Heart right ventricle (tissue), 16 donors: ENCODE results near the gene LSM10. TPM values are rescaled to one million over a fixed set of nuclear protein-coding genes. Genes with fewer than 3 reads are reported as not detected.

ENCODE experiments used
- ATAC-seq, 8 donors: fragments of 200-7000 bp; cut with Tn5 transposase; one replicate each; pipeline ENCODE4 v1.9.1; 2020; ENCODE audit warnings: mild to moderate bottlenecking in 8 of 8, moderate library complexity in 8 of 8, moderate number of reproducible peaks in 1 of 8
- DNase-seq, 2 donors: peaks; one replicate each; pipeline ENCODE4 v3.0.0-alpha.2; 2020
- H3K27ac ChIP-seq, 10 donors: fragments of 200-600 bp; sonication (generic) in 2 of 10; one replicate each; pipeline versions ENCODE4 v1.5.0 to v1.8.0; 2020 to 2022; ENCODE audit warnings: mild to moderate bottlenecking in 3 of 10
- H3K27me3 ChIP-seq, 7 donors: fragments of 200-600 bp; one replicate each; pipeline ENCODE4 v1.8.0; 2021 to 2022; ENCODE audit warnings: mild to moderate bottlenecking in 2 of 7
- H3K36me3 ChIP-seq, 9 donors: fragments of 200-600 bp; sonication (generic) in 1 of 9; one replicate each; pipeline versions ENCODE4 v1.5.0 to v1.8.0; 2020 to 2022; ENCODE audit warnings: mild to moderate bottlenecking in 2 of 9
- H3K4me1 ChIP-seq, 9 donors: fragments of 200-600 bp; sonication (generic) in 1 of 9; one replicate each; pipeline versions ENCODE4 v1.5.0 to v1.8.0; 2020 to 2022; ENCODE audit warnings: mild to moderate bottlenecking in 4 of 9
- H3K4me3 ChIP-seq, 10 donors: fragments of 200-600 bp; sonication (generic) in 2 of 10; one replicate each; pipeline versions ENCODE4 v1.5.0 to v1.8.0; 2020 to 2022; ENCODE audit warnings: mild to moderate bottlenecking in 7 of 10, moderate library complexity in 2 of 10
- H3K9me3 ChIP-seq, 11 donors: fragments of 200-600 bp in 10 of 11; sonication (generic) in 2 of 11; one replicate each; pipeline versions ENCODE4 v1.5.0 to v1.8.0; 2013 to 2022; ENCODE audit warnings: mild to moderate bottlenecking in 2 of 11, control low read depth in 1 of 11, moderate library complexity in 1 of 11
- WGBS, 2 donors: extraction: QIAGEN DNeasy Blood & Tissue Kit; methylation state at CpG; one replicate each; pipeline ENCODE4 v1.1.7; 2013; ENCODE audit warnings: inconsistent platforms in 1 of 2; 5-methylcytosine and 5-hydroxymethylcytosine counted together
- intact Hi-C, 10 donors: fragments of 100-400 bp; cut with DNase I; formaldehyde crosslinking; loops; one replicate each; pipeline versions ENCODE4 v1.11.1 to v1.14.2; 2022
- polyA plus RNA-seq, 2 donors: library from polyadenylated mRNA; stranded (reverse); fragments of 200-250 nt; gene quantifications; one replicate each; pipeline ENCODE4 v1.2.3, GENCODE V29; 2013
- total RNA-seq, 10 donors: library from RNA; stranded (reverse); fragmentation: NEBNext Ultra II Directional in 3 of 10; extraction: Animal tissue kit (Norgen Biotek cat#: 25700) in 3 of 10; gene quantifications; one replicate each; pipeline versions ENCODE4 v1.2.1 to v1.2.4, GENCODE V29; 2021 to 2023
- TF ChIP-seq, protein P1 (sequence below), 9 donors: fragments of 200-600 bp; sonication (generic) in 2 of 9; IDR thresholded peaks; one replicate each; pipeline versions ENCODE4 v1.5.0 to v1.8.0; 2021 to 2022; ENCODE audit warnings: antibody characterized with exemption in 9 of 9, mild to moderate bottlenecking in 5 of 9, moderate library complexity in 1 of 9
- donor health status: Arrhythmogenic right ventricular cardiomyopathy.
- donor health status: ischemic (EF 13 %, LVEDD 7.1; RV severe dilation, severe dysfunction).
- donor health status: healthy with polysubstance abuse.
- donor health status: DM: no; HTN: yes; CAD: no.
- donor health status: DM: no; HTN: no; CAD: no.
- donor health status: ischemic (EF 25% LVEDD 6.9; RV normal size, moderate dysfunction).
- donor health status: ischemic (EF 25% LVEDD 5.7; RV mildly dilated, moderate dysfunction).
- donor health status: healthy.
- donor health status: DM: yes; HTN: yes; CAD: no.
- donor health status: Ischemic cardiomyopathy.
- donor health status: ischemic (EF 35%, LVEDD 5.7; RV mildly dilated, moderate dysfunction).
- donor health status: nonischemic (EF 11% LVEDD 7.7; RV severe dilation, severe dysfunction).
- donor health status: DM: yes; HTN: yes; CAD: no.
- donor health status: PGD.
- donor health status: ischemic (EF 29% LVEDD 5.4; RV normal size, mild dysfunction).
- donor health status: nonischemic (EF 23%, LVEDD 6.1; RV moderate dilation, normal function).

Gene LSM10
- total and polyA plus RNA-seq, 12 donors: 35.2 to 82.6 (median 46.2) TPM

DNA sequence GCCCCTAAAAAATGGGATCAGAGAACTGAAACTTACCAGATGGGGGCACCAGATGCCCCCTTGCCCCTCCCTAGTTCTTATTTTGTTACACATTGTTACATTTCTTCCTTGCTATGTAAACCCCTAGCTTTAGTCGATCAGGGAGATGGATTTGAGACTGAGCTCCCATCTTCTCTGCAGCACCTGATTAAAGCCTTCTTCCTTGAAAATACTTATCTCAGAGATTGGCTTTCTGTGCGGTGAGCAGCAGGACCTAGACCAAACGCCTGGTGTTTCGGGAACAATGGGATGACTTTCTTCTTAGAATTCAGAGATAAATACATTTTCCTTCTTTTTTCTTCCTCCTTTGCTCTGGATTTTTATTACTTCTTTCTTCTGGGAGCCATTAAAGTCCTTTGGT is 16.7 kb upstream of the LSM10 start:
- Histone ChIP-seq H3K27ac (no peak overlapping the region), H3K27me3 (no peaks in the 10 kb centered on the region), H3K9me3 (no peaks in the 10 kb centered on the region), H3K4me3 (no peak overlapping the region), H3K36me3 (peaks cover 0 to 11% (median 0%) of the 10 kb centered on the region in 9 donors), H3K4me1 (peaks cover 0 to 5% (median under 1%) of the 10 kb centered on the region in 9 donors)
- intact Hi-C loops: loop anchor here in 3 of 10 donors (10.0 kb wide), 2 partner anchors 110 to 280 kb away; partner anchors contain the start of gene SH3D21 (in 2 of the 3)
- ATAC-seq (no peak), DNase-seq (no peak)
- 88 to 97% methylated on average over 4 of the region's 4 CpGs for WGBS, 2 donors
- TF ChIP-seq, protein P1, sequence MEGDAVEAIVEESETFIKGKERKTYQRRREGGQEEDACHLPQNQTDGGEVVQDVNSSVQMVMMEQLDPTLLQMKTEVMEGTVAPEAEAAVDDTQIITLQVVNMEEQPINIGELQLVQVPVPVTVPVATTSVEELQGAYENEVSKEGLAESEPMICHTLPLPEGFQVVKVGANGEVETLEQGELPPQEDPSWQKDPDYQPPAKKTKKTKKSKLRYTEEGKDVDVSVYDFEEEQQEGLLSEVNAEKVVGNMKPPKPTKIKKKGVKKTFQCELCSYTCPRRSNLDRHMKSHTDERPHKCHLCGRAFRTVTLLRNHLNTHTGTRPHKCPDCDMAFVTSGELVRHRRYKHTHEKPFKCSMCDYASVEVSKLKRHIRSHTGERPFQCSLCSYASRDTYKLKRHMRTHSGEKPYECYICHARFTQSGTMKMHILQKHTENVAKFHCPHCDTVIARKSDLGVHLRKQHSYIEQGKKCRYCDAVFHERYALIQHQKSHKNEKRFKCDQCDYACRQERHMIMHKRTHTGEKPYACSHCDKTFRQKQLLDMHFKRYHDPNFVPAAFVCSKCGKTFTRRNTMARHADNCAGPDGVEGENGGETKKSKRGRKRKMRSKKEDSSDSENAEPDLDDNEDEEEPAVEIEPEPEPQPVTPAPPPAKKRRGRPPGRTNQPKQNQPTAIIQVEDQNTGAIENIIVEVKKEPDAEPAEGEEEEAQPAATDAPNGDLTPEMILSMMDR (IDR thresholded peaks at IDR 0.05): no peak

DNA sequence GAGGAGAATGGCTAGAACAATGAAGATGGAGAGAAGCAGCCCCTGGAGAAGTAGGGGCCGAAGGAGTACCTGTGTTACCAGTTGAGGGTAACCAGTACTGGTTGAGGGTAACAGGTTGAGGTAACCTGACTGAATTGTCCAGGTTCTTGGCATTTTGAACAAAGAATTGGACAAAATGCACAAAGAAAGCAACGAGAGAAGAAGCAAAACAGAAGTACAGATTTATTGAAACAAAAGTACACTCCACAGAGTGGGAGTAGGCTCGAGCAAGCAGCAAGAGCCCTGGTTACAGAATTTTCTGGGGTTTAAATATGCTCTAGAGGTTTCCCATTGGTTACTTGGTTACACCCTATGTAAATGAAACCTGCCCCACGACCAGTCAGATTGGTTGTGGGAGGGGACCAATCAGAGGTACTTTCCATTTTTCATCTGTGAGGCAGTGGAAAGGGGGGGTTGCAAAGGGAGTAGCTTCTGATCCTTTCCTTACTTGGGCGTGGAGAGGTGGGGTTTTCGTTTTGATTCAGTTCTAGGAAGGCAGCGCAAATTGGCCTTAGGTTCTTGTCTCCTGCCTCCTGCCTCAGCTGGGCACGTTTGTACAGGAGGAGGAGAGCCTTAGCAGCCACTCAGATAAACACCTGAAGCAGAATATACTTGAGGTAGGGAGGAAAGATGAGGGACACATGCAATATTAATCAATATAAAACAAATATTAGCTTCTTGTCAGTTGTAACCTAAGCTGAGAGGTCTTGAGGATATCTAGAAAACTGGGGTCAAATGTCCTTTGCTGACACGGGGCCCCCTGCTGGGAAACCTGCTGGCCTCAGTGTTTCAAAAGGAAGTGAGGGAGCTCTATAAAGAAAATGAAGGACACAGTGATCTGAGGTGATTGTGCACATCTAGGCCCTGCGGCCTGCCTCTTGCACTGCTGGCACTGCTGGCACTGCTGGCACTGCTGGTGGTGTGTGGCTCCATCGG is 14.3 kb upstream of the LSM10 start:
- TF ChIP-seq, protein P1 (IDR thresholded peaks at IDR 0.05): no peak
- WGBS, 2 donors: 64 to 65% methylated on average over 11 of the region's 11 CpGs
- no peaks in the 10 kb centered on the region for H3K27me3 ChIP-seq
- no peak overlapping the region for H3K27ac ChIP-seq
- intact Hi-C loops: loop anchor here in 3 of 10 donors (10.0 kb wide), 2 partner anchors 107 to 277 kb away; partner anchors contain the start of gene SH3D21 (in 2 of the 3)
- no peak overlapping the region for H3K4me3 ChIP-seq
- peaks cover 0 to 3% (median 0%) of the 10 kb centered on the region in 9 donors for H3K36me3 ChIP-seq
- H3K9me3 ChIP-seq: no peaks in the 10 kb centered on the region
- DNase-seq (no peak), ATAC-seq (peak in 1 of 8 donors; percentile 54)
- H3K4me1 ChIP-seq: no peaks in the 10 kb centered on the region

DNA sequence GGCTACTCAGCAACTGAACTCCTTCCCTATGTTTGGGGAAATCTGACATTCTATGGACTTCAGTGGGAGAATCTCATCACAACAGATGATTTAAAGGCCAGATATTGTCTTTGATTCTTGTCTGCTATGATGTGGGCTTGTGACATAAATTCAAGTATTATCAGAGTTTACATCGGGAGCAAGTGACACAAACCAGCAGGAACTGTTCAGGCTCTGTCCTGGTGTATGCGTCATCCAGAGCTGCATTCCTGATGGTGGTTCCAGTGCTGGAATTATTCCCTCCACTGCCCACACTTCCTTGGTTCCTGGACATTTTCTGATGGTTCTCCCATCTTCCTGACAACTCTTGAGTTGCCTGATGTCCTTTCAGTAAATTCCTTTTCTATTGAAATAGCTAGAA is 10.8 kb upstream of the LSM10 start:
- intact Hi-C loops: loop anchor here in 1 of 10 donors (5.0 kb wide), 1 partner anchor 61 kb away; no protein-coding TSS in a partner anchor
- WGBS, 2 donors: 56 to 69% methylated on average over 2 of the region's 2 CpGs
- TF ChIP-seq, protein P1 (IDR thresholded peaks at IDR 0.05): no peak
- no peaks in the 10 kb centered on the region for H3K27me3 ChIP-seq
- H3K27ac ChIP-seq: no peak overlapping the region
- no peak overlapping the region for H3K4me3 ChIP-seq
- H3K9me3 ChIP-seq: no peaks in the 10 kb centered on the region
- H3K4me1 ChIP-seq: no peaks in the 10 kb centered on the region
- ATAC-seq (no peak), DNase-seq (no peak)
- H3K36me3 ChIP-seq: peaks cover 0 to 3% (median 0%) of the 10 kb centered on the region in 9 donors

DNA sequence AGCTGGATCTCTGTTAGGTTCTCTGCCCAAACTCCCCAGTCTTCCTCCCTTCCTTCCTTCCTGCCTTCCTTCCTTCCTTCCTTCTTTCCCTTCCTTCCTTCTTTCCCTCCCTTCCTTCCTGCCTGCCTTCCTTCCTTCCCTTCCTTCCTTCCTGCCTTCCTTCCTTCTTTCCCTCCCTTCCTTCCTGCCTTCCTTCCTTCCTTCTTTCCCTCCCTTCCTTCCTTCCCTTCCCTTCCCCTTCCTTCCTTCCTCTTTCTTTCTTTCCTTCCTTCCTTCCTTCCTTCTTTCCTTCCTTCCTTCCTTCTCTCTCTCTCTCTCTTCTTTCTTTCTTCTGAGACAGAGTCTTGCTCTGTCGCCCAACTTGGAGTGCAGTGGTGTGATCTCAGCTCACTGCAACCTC is 8.7 kb upstream of the LSM10 start:
- ATAC-seq: no peak
- Histone ChIP-seq H3K4me3 (no peak overlapping the region), H3K4me1 (peaks cover 0 to 3% (median 0%) of the 10 kb centered on the region in 9 donors), H3K27me3 (no peaks in the 10 kb centered on the region), H3K27ac (no peak overlapping the region), H3K36me3 (peaks cover 0 to 3% (median 0%) of the 10 kb centered on the region in 9 donors), H3K9me3 (no peaks in the 10 kb centered on the region)
- intact Hi-C loops: loop anchor here in 1 of 10 donors (5.0 kb wide), 1 partner anchor 59 kb away; no protein-coding TSS in a partner anchor
- 91 to 97% methylated on average over 1 of the region's 1 CpG for WGBS, 2 donors
- DNase-seq: no peak
- TF ChIP-seq, protein P1 (IDR thresholded peaks at IDR 0.05): no peak
